GM12878 (cell line): ENCODE measurements around the gene SV2B. TPM values are rescaled to one million over a fixed set of nuclear protein-coding genes. Genes with fewer than 3 reads are reported as not detected.

Experiments
- ATAC-seq: fragments of 200-7000 bp; cut with Tn5 transposase; 3 replicates; pipeline ENCODE4 v1.9.1; 2020; ENCODE audit warnings: mild to moderate bottlenecking, moderate library complexity
- BruUV-seq: library from RNA; stranded (reverse); fragments of 400-500 nt; replicated peaks from 2 replicates; lab custom pipeline; 2021; lab: Mats Ljungman, UMichigan
- CTCF ChIA-PET: fragments of 300-600 bp; sonication (Branson Sonifier 250); formaldehyde crosslinking; extraction: SDS; loops from one replicate; lab custom pipeline; 2021; ENCODE audit warnings: inconsistent platforms; lab: Yijun Ruan, JAX
- POLR2A ChIA-PET: fragments of 350-600 bp; formaldehyde crosslinking; extraction: SDS; loops from one replicate; lab custom pipeline; 2021; ENCODE audit warnings: inconsistent platforms; lab: Charles Lee
- RAD21 ChIA-PET: fragments of 300-600 bp; sonication (Branson Sonifier 250); formaldehyde crosslinking; loops from one replicate; lab custom pipeline; 2023; ENCODE audit warnings: antibody characterized with exemption; ENCODE audit not compliant: unreplicated experiment; lab: Charles Lee
- SMC1A ChIA-PET: fragments of 300-600 bp; sonication (Branson Sonifier 250); formaldehyde crosslinking; loops from one replicate; lab custom pipeline; 2023; ENCODE audit not compliant: unreplicated experiment, uncharacterized antibody; lab: Charles Lee
- DNase-seq: peaks from one replicate; pipeline ENCODE4 v3.0.0-alpha.2; 2011; ENCODE audit warnings: low read depth, low spot score
- FAIRE-seq: peaks from 3 replicates; lab custom pipeline; 2011; peaks lifted over from hg19 to GRCh38; lab: Jason Lieb, UNC
- H2AFZ ChIP-seq: 2 replicates; pipeline ENCODE4 v1.6.0; 2011; ENCODE audit warnings: low read depth, low read length, control low read depth; ENCODE audit not compliant: control insufficient read depth
- H3K27ac ChIP-seq: 2 replicates; pipeline ENCODE4 v1.5.1; 2011; ENCODE audit warnings: control low read depth; ENCODE audit not compliant: control insufficient read depth, insufficient read depth
- H3K27me3 ChIP-seq, 2 experiments: replicated peaks in 1 of 2; 2 replicates each; pipeline versions ENCODE4 v1.6.0 to v1.6.1; 2011; ENCODE audit warnings: low read length in 1 of 2; ENCODE audit not compliant: control insufficient read depth in 2 of 2, insufficient read depth in 2 of 2
- H3K36me3 ChIP-seq, 2 experiments: 2 replicates each; pipeline ENCODE4 v1.5.1; 2011; ENCODE audit warnings: low read length in 1 of 2; ENCODE audit not compliant: control insufficient read depth in 2 of 2, insufficient read depth in 2 of 2
- H3K4me1 ChIP-seq: 2 replicates; pipeline ENCODE4 v1.6.1; 2011; ENCODE audit warnings: mild to moderate bottlenecking, low read length, moderate library complexity, mixed read lengths; ENCODE audit not compliant: control insufficient read depth, insufficient read depth
- H3K4me2 ChIP-seq: 2 replicates; pipeline ENCODE4 v1.6.0; 2011; ENCODE audit warnings: control low read depth; ENCODE audit not compliant: control insufficient read depth, insufficient read depth
- H3K4me3 ChIP-seq: fragments of 200-600 bp; sonication (generic); 2 replicates; pipeline ENCODE4 v1.5.1; 2016
- H3K79me2 ChIP-seq: 2 replicates; pipeline ENCODE4 v1.6.0; 2011; ENCODE audit warnings: low read length; ENCODE audit not compliant: control insufficient read depth, insufficient read depth
- H3K9ac ChIP-seq: 2 replicates; pipeline ENCODE4 v1.8.0; 2011; ENCODE audit warnings: low read length, control low read depth, mixed read lengths; ENCODE audit not compliant: control insufficient read depth, insufficient read depth
- H3K9me3 ChIP-seq: replicated peaks from 3 replicates; pipeline ENCODE4 v1.5.1; 2011; ENCODE audit warnings: mild to moderate bottlenecking, low read length; ENCODE audit not compliant: control insufficient read depth, insufficient read depth
- H4K20me1 ChIP-seq: 2 replicates; pipeline ENCODE4 v1.6.0; 2011; ENCODE audit not compliant: control insufficient read depth, insufficient read depth
- CREB1 ChIP-seq: IDR thresholded peaks from 2 replicates; pipeline ENCODE4 v1.6.1; 2012; ENCODE audit warnings: low read depth, mild to moderate bottlenecking, inconsistent platforms
- CTCF ChIP-seq, 3 experiments: IDR thresholded peaks in 2 of 3; conservative IDR thresholded peaks in 1 of 3; 2 replicates each; pipeline ENCODE4 v1.5.1; 2011; ENCODE audit warnings: low read depth in 3 of 3, low read length in 3 of 3, mild to moderate bottlenecking in 3 of 3, control low read depth in 2 of 3, moderate library complexity in 2 of 3, inconsistent platforms in 1 of 3, mixed read lengths in 1 of 3; ENCODE audit not compliant: control insufficient read depth in 2 of 3, insufficient read depth in 1 of 3; ENCODE audit errors: extremely low read depth in 1 of 3
- IRF4 ChIP-seq: IDR thresholded peaks from 2 replicates; pipeline ENCODE4 v1.6.1; 2011; ENCODE audit warnings: low read depth, low read length
- IRF5 ChIP-seq: fragments of 450-650 bp; IDR thresholded peaks from 2 replicates; pipeline ENCODE4 v1.6.1; 2017; ENCODE audit warnings: borderline replicate concordance
- JUND ChIP-seq: IDR thresholded peaks from 2 replicates; pipeline ENCODE4 v1.6.1; 2012; ENCODE audit warnings: low read depth, mild to moderate bottlenecking, low read length, improper control_type of control experiment, moderate library complexity
- KLF5 ChIP-seq: fragments of 450-650 bp; IDR thresholded peaks from 2 replicates; pipeline ENCODE4 v1.6.1; 2014; ENCODE audit warnings: mild to moderate bottlenecking; ENCODE audit not compliant: partially characterized antibody
- MYB ChIP-seq: fragments of 150-350 bp; IDR thresholded peaks from 2 replicates; pipeline ENCODE4 v1.6.1; 2014; ENCODE audit warnings: mild to moderate bottlenecking, low read depth, low read length, borderline replicate concordance
- MYC ChIP-seq: IDR thresholded peaks from 2 replicates; pipeline ENCODE4 v1.6.1; 2011; ENCODE audit warnings: mild to moderate bottlenecking, low read length, moderate library complexity, inconsistent platforms; ENCODE audit not compliant: insufficient read depth, insufficient replicate concordance, insufficient read length, severe bottlenecking
- PKNOX1 ChIP-seq: fragments of 450-650 bp; IDR thresholded peaks from 2 replicates; pipeline ENCODE4 v1.6.1; 2016; ENCODE audit warnings: mild to moderate bottlenecking
- SPI1 ChIP-seq: IDR thresholded peaks from 2 replicates; pipeline ENCODE4 v1.6.1; 2011; ENCODE audit warnings: low read depth, mild to moderate bottlenecking, low read length, moderate library complexity, borderline replicate concordance; ENCODE audit not compliant: insufficient read depth
- STAT1 ChIP-seq: fragments of 450-650 bp; conservative IDR thresholded peaks from 2 replicates; pipeline ENCODE4 v1.6.1; 2014; ENCODE audit warnings: antibody characterized with exemption, mild to moderate bottlenecking
- TBL1XR1 ChIP-seq: IDR thresholded peaks from 2 replicates; pipeline ENCODE4 v1.6.1; 2012; ENCODE audit warnings: low read depth, low read length, improper control_type of control experiment
- WGBS: methylation state at CpG from one replicate; pipeline ENCODE4 v1.1.6; 2016; ENCODE audit warnings: low lambda C conversion rate; ENCODE audit not compliant: insufficient replicate concordance, insufficient coverage; ENCODE audit errors: missing lambda C conversion rate; 5-methylcytosine and 5-hydroxymethylcytosine counted together
- in situ Hi-C: fragments of 300-500 bp; cut with MboI; formaldehyde crosslinking; loops from 9 replicates; pipeline ENCODE4 v1.14.3; 2018; ENCODE audit warnings: mixed read lengths
- intact Hi-C: fragments of 100-400 bp; cut with micrococcal nuclease; formaldehyde crosslinking; loops from one replicate; pipeline ENCODE4 v1.14.2; 2022; ENCODE audit not compliant: unreplicated experiment
- polyA plus RNA-seq, 11 experiments: library from polyadenylated mRNA; depleted of rRNA in 4 of 11; unstranded in 6 of 11; stranded (reverse) in 5 of 11; fragments of >200 nt; fragmentation: Nextera tagmentation in 4 of 11; fragmentation: Illumina TruSeq in 1 of 11; extraction: Ambion mirVana in 4 of 11; extraction: Trizol in 1 of 11; gene quantifications; 1 replicate in 1 of 11; 2 replicates in 10 of 11; pipeline versions ENCODE4 v1.2.1 to v1.2.3, GENCODE V29; 2011 to 2016; ENCODE audit warnings: inconsistent platforms in 2 of 11, missing spikeins in 2 of 11, low read depth in 1 of 11
- total RNA-seq, 4 experiments: library from RNA; depleted of rRNA in 3 of 4; stranded (reverse); fragments of >200 nt in 3 of 4; fragmentation: Illumina TruSeq in 1 of 4; extraction: Trizol in 1 of 4; gene quantifications; 2 replicates each; pipeline versions ENCODE4 v1.2.1 to v1.2.3, GENCODE V29; 2013 to 2021

The SV2B gene
- total and polyA plus RNA-seq, 10 of the 15 experiments (the other 5 are each of a cell fraction or from before 2014, with no cell fraction given) = 0.03 to 1.7 (median 1.3) TPM

- TF ChIP-seq MYB = no peak
- no peak for TF ChIP-seq SPI1
- no peak for TF ChIP-seq TBL1XR1
- no peak for TF ChIP-seq JUND
- no peak for TF ChIP-seq CREB1
- no peak for TF ChIP-seq KLF5
- no peak for TF ChIP-seq MYC
- TF ChIP-seq IRF5 = no peak
- no peak for TF ChIP-seq CTCF (IDR thresholded peaks at IDR 0.05 in 2 of 3, conservative IDR thresholded peaks at IDR 0.05 in 1 of 3; ENCODE audit: control insufficient read depth in 2 of 3, extremely low read depth in 1 of 3, insufficient read depth in 1 of 3, low read depth in 3 of 3, low read length in 3 of 3)
- TF ChIP-seq IRF4 = no peak
- TF ChIP-seq STAT1 = no peak
- TF ChIP-seq PKNOX1 = no peak
- TF ChIP-seq, all 136 proteins: peak for 0
- no TSS peak for BruUV-seq
- Histone ChIP-seq H3K4me2 (no peak overlapping the region), H2AFZ (no peak overlapping the region), H3K9ac (no peak overlapping the region), H3K9me3 (no peaks in the 10 kb centered on the region), H3K36me3 (no peaks in the 10 kb centered on the region), H3K4me3 (no peak overlapping the region), H3K4me1 (no peaks in the 10 kb centered on the region), H3K27me3 (no peaks in the 10 kb centered on the region), H3K79me2 (no peaks in the 10 kb centered on the region), H4K20me1 (no peaks in the 10 kb centered on the region), H3K27ac (no peak overlapping the region)
- ChIA-PET SMC1A (no interaction called here), RAD21 (no interaction called here), CTCF (interaction anchor here (1.1 kb wide), 1 partner anchor 14 kb away, joined by 3 read pairs; no protein-coding TSS in a partner anchor), POLR2A (no interaction called here)
- ATAC-seq = no peak
- in situ Hi-C loops = no loop called here
- intact Hi-C loops = no loop called here
- WGBS = 15% methylated on average over 7 of the region's 7 CpGs
- FAIRE-seq = no peak
- no peak for DNase-seq
These were observed 216.1 kb downstream of the SV2B start for GRCh38 chr15:91316126-91316525.
